ENCODE data around the gene NUDT16L1. TPM values are rescaled to one million over a fixed set of nuclear protein-coding genes. Genes with fewer than 3 reads are reported as not detected.

The NUDT16L1 gene
- total RNA-seq, 1 experiment from 2014 or later, result 42.0 TPM

DNA sequence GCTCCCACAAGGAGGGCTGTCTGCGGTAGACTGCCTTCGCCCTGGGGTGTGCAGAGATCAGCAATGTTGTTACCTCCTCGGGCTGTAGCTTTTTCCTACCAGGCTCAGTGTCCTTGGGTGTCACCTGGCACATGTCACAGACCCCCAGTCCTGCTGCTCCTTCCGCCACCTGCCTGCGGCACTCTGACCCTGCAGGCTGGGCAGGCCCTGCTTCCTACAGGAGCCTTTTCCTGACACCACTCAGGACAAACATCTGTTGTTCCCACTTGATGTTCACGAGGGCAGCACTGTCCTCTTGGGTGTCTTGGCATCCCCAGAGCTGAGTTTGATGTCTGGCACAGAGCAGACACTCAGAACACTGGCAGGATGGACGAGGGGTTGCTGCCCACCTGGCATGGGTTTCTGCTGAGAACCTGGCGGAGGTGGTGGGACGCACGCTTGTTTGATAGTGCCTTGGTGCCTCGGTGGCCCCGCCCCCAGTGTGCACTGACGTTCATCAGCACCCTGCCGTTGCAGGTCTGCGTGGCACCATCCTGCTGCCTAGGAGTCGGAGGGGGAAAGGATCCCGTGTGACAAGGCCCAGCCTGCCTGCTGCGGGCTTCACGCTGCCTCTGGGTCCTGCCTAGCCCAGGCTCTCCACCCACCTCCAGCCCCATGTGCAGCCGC is 26.7 kb upstream of the NUDT16L1 start:
- H3K4me3 Mint-ChIP-seq, result no peak overlapping the region
- no peaks in the 10 kb centered on the region for H3K9me3 Mint-ChIP-seq
- TF ChIP-seq TP53 (CRISPR knock-in tag; IDR thresholded peaks at IDR 0.05), result no peak
- TF ChIP-seq, protein P1, sequence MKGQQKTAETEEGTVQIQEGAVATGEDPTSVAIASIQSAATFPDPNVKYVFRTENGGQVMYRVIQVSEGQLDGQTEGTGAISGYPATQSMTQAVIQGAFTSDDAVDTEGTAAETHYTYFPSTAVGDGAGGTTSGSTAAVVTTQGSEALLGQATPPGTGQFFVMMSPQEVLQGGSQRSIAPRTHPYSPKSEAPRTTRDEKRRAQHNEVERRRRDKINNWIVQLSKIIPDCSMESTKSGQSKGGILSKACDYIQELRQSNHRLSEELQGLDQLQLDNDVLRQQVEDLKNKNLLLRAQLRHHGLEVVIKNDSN (CRISPR knock-in tag; IDR thresholded peaks at IDR 0.05), result no peak
- no peak overlapping the region for H3K27ac Mint-ChIP-seq
- no peaks in the 10 kb centered on the region for H3K27me3 Mint-ChIP-seq (ENCODE audit: low read depth)
- peaks cover 13% of the 10 kb centered on the region; the same call in 1 of the 2 replicates for H3K36me3 Mint-ChIP-seq
- ChIA-PET POLR2A (no interaction called here), CTCF (interaction anchor here (1.3 to 2.2 kb wide), 2 partner anchors 16 kb away, joined by 6 to 8 read pairs; no protein-coding TSS in a partner anchor)
- ATAC-seq (no peak), DNase-seq (ENCODE audit: low spot score) (no peak)
- peaks cover 4% of the 10 kb centered on the region for H3K4me1 Mint-ChIP-seq

DNA sequence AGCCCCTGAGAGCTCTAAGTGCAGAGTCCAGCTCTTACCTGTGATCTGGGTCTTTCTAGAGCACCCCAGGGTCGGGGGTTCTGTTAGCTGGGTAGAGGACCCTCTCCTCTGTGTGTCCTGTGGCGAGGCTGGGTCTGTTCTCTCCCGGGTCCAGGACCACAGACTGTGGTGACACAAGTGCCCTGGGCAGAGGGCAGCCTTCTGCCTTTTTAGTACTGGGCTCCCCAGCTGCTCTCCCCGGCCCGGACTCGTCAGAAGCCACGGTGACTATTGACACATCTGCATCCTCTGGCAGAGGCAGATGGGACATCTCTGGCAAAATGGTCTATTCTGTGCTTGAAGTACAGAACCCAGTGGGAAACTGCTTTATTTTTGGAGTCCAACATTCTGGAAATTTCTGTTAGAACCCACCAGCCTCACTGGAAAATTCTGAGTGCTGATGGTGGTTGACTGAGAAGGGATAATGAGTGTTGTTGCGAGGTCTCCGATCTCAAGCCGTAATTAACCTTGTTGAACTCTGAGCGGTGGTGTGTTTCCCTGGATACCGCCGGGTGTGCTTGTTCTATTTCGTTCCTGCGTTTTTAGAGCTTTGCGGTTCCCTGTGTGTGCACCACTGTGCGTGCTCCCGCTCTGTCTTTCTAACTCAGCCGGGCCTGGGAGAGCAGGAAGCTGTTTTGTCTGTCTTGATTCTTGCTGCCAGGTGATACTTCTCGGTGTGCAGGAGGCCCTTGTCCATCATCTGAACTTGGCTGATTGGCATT is 26.0 kb upstream of the NUDT16L1 start:
- ChIA-PET POLR2A (no interaction called here), CTCF (interaction anchor here (0.6 to 2.2 kb wide), 4 partner anchors 16 to 1361 kb away, joined by 5 to 8 read pairs (median 6); no protein-coding TSS in a partner anchor)
- no peak for ATAC-seq
- no peaks in the 10 kb centered on the region for H3K27me3 Mint-ChIP-seq (ENCODE audit: low read depth)
- H3K36me3 Mint-ChIP-seq, result peaks cover 15% of the 10 kb centered on the region; the same call in 1 of the 2 replicates
- peaks cover 4% of the 10 kb centered on the region for H3K4me1 Mint-ChIP-seq
- H3K27ac Mint-ChIP-seq, result no peak overlapping the region
- no peak for DNase-seq (ENCODE audit: low spot score)
- TF ChIP-seq RELA (CRISPR knock-in tag; IDR thresholded peaks at IDR 0.05; ENCODE audit: borderline replicate concordance), result no peak
- TF ChIP-seq, protein P2, sequence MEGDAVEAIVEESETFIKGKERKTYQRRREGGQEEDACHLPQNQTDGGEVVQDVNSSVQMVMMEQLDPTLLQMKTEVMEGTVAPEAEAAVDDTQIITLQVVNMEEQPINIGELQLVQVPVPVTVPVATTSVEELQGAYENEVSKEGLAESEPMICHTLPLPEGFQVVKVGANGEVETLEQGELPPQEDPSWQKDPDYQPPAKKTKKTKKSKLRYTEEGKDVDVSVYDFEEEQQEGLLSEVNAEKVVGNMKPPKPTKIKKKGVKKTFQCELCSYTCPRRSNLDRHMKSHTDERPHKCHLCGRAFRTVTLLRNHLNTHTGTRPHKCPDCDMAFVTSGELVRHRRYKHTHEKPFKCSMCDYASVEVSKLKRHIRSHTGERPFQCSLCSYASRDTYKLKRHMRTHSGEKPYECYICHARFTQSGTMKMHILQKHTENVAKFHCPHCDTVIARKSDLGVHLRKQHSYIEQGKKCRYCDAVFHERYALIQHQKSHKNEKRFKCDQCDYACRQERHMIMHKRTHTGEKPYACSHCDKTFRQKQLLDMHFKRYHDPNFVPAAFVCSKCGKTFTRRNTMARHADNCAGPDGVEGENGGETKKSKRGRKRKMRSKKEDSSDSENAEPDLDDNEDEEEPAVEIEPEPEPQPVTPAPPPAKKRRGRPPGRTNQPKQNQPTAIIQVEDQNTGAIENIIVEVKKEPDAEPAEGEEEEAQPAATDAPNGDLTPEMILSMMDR (IDR thresholded peaks at IDR 0.05), result no peak
- no peaks in the 10 kb centered on the region for H3K9me3 Mint-ChIP-seq
- no peak overlapping the region for H3K4me3 Mint-ChIP-seq

DNA sequence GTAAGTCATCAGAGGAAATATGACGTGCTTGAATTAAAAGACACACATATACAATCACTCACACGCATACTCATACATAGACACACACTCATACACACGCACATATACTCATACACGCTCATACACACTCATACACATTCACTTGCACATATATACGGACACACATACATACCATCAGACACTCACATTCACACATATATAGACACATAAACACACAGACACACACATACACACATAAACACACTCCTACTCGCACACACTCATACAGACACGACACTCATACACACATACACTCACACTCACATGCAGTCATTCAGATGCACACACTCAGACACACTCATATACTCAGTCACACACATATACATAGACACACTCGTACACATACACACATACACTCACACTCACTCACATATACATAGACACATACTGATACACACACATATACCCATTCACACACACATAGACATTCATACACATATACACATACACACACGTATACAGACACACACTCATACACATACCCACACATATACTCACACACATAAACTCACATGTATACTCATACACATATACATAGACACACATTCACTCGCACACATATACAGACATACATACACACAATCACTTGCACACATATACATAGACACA is 24.9 kb upstream of the NUDT16L1 start:
- no peak overlapping the region for H3K27ac Mint-ChIP-seq
- ChIA-PET POLR2A (no interaction called here), CTCF (interaction anchor here (0.6 kb wide), 2 partner anchors 122 to 1360 kb away, joined by 4 to 5 read pairs; no protein-coding TSS in a partner anchor)
- H3K9me3 Mint-ChIP-seq, result no peaks in the 10 kb centered on the region
- H3K36me3 Mint-ChIP-seq, result peaks cover 16% of the 10 kb centered on the region; the same call in 1 of the 2 replicates
- H3K27me3 Mint-ChIP-seq (ENCODE audit: low read depth), result no peaks in the 10 kb centered on the region
- ATAC-seq (no peak), DNase-seq (ENCODE audit: low spot score) (no peak)
- TF ChIP-seq, protein P3, sequence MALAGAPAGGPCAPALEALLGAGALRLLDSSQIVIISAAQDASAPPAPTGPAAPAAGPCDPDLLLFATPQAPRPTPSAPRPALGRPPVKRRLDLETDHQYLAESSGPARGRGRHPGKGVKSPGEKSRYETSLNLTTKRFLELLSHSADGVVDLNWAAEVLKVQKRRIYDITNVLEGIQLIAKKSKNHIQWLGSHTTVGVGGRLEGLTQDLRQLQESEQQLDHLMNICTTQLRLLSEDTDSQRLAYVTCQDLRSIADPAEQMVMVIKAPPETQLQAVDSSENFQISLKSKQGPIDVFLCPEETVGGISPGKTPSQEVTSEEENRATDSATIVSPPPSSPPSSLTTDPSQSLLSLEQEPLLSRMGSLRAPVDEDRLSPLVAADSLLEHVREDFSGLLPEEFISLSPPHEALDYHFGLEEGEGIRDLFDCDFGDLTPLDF (CRISPR knock-in tag; IDR thresholded peaks at IDR 0.05), result no peak
- TF ChIP-seq OVOL2 (CRISPR knock-in tag; IDR thresholded peaks at IDR 0.05; ENCODE audit: borderline replicate concordance), result no peak
- no peak for TF ChIP-seq CREB1 (CRISPR knock-in tag; IDR thresholded peaks at IDR 0.05)
- TF ChIP-seq ZNF232 (CRISPR knock-in tag; IDR thresholded peaks at IDR 0.05), result no peak
- TF ChIP-seq NFYB (CRISPR knock-in tag; conservative IDR thresholded peaks at IDR 0.05; ENCODE audit: low read depth), result no peak
- no peak for TF ChIP-seq ELF4 (CRISPR knock-in tag; IDR thresholded peaks at IDR 0.05; ENCODE audit: low read depth)
- no peak for TF ChIP-seq NR1H2 (CRISPR knock-in tag; IDR thresholded peaks at IDR 0.05)
- TF ChIP-seq ZBTB21 (CRISPR knock-in tag; IDR thresholded peaks at IDR 0.05; ENCODE audit: borderline replicate concordance), result no peak
- no peak for TF ChIP-seq ATF1 (CRISPR knock-in tag; IDR thresholded peaks at IDR 0.05)
- no peak for TF ChIP-seq GRHL2 (CRISPR knock-in tag; IDR thresholded peaks at IDR 0.05; ENCODE audit: insufficient replicate concordance, severe bottlenecking)
- no peak overlapping the region for H3K4me3 Mint-ChIP-seq
- H3K4me1 Mint-ChIP-seq, result peaks cover 4% of the 10 kb centered on the region
